ENCODE data around the gene ENPP3. TPM values are rescaled to one million over a fixed set of nuclear protein-coding genes. Genes with fewer than 3 reads are reported as not detected.

The ENPP3 gene
- total and polyA plus RNA-seq, 3 donors from 2014 or later = 1.6 to 3.3 (median 2.8) TPM

DNA sequence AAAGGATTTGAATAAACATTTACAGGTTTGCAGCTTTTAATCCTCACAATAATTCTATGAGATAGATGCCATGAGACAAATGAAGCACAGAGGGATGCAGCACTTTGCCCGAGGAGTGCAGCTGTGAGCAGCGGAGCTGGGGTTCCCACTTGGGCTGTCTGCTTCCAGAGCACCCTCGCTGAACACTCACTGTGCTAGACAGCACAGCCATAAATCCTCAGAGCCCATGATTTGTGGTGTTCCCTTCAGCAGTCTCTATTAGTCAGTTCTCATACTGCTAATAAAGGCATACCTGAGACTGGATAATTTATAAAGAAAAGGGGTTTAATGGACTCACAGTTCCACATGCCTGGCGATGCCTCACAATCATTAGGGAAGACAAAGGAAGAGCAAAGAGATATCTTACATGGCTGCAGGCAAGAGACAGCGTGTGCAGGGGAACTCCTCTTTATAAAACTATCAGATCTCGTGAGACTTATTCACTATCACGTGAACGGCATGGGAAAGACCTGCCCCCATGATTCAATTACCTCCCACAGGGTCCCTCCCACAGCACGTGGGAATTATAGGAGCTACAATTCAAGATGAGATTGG, 99.0 kb downstream of the ENPP3 start:
- no peak overlapping the region for H3K4me3 ChIP-seq
- 64 to 65% methylated on average over 9 of the region's 9 CpGs for WGBS, 2 donors
- H3K9me3 ChIP-seq = no peaks in the 10 kb centered on the region
- no peaks in the 10 kb centered on the region for H3K27me3 ChIP-seq
- TF ChIP-seq, protein P1, sequence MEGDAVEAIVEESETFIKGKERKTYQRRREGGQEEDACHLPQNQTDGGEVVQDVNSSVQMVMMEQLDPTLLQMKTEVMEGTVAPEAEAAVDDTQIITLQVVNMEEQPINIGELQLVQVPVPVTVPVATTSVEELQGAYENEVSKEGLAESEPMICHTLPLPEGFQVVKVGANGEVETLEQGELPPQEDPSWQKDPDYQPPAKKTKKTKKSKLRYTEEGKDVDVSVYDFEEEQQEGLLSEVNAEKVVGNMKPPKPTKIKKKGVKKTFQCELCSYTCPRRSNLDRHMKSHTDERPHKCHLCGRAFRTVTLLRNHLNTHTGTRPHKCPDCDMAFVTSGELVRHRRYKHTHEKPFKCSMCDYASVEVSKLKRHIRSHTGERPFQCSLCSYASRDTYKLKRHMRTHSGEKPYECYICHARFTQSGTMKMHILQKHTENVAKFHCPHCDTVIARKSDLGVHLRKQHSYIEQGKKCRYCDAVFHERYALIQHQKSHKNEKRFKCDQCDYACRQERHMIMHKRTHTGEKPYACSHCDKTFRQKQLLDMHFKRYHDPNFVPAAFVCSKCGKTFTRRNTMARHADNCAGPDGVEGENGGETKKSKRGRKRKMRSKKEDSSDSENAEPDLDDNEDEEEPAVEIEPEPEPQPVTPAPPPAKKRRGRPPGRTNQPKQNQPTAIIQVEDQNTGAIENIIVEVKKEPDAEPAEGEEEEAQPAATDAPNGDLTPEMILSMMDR (IDR thresholded peaks at IDR 0.05) = no peak
- no peak for TF ChIP-seq POLR2A (IDR thresholded peaks at IDR 0.05)
- intact Hi-C loops (cut with DNase I; ENCODE audit: low total_unique reads) = no loop called here
- H3K27ac ChIP-seq = no peak overlapping the region
- no peaks in the 10 kb centered on the region for H3K36me3 ChIP-seq (ENCODE audit: low read depth, missing control alignments)
- H3K4me1 ChIP-seq = no peaks in the 10 kb centered on the region
- DNase-seq = no peak

DNA sequence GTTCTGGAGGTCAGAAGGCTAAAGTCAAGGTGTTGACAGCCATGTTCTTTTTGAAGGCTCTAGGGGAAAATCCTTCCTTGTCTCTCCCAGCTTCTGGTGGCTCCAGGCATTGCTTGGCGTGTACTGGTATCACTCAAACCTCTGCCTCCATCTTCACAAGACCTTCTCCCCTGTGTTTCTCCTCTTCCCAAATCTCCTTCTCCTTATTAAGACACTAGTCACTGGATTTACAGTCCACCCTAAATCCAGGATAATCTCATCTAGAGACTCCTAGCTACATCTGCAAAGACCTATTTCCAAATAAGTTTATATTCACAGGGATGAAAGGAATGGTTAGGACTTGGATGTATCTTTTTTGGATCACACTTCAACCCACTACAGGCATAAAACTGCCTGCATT, 99.7 kb downstream of the ENPP3 start:
- no peaks in the 10 kb centered on the region for H3K36me3 ChIP-seq (ENCODE audit: low read depth, missing control alignments)
- 96 to 100% methylated on average over 1 of the region's 1 CpG for WGBS, 2 donors
- no peak overlapping the region for H3K4me3 ChIP-seq
- DNase-seq = no peak
- H3K4me1 ChIP-seq = no peaks in the 10 kb centered on the region
- TF ChIP-seq POLR2A (IDR thresholded peaks at IDR 0.05) = no peak
- TF ChIP-seq, protein P1 (IDR thresholded peaks at IDR 0.05) = no peak
- no peaks in the 10 kb centered on the region for H3K27me3 ChIP-seq
- intact Hi-C loops (cut with DNase I; ENCODE audit: low total_unique reads) = no loop called here
- no peak overlapping the region for H3K27ac ChIP-seq
- H3K9me3 ChIP-seq = no peaks in the 10 kb centered on the region

DNA sequence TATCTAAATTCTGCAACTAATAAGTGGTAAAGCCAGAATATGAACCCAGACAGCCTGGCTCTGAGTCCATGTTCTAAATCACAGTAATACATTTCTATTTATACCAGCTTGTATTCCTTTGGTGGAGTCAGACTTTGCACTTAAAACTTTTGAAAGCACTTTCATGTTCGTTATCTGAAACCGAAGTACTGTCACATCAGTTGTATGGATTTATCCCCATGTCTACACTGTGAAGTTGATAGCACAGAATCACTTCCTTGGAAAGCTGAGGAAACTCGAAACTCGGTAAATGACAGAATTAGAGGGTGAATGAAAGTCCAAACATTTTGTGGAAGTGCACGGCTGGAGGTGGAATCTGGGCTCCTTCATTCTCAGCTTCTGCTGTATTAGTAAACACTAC, 102.0 kb downstream of the ENPP3 start:
- H3K36me3 ChIP-seq (ENCODE audit: low read depth, missing control alignments) = no peaks in the 10 kb centered on the region
- DNase-seq = no peak
- TF ChIP-seq, protein P1 (IDR thresholded peaks at IDR 0.05) = no peak
- no peak for TF ChIP-seq POLR2A (IDR thresholded peaks at IDR 0.05)
- WGBS, 2 donors = 95 to 96% methylated on average over 5 of the region's 5 CpGs
- no peak overlapping the region for H3K4me3 ChIP-seq
- no peaks in the 10 kb centered on the region for H3K9me3 ChIP-seq
- H3K4me1 ChIP-seq = no peaks in the 10 kb centered on the region
- intact Hi-C loops (cut with DNase I; ENCODE audit: low total_unique reads) = no loop called here
- no peak overlapping the region for H3K27ac ChIP-seq
- H3K27me3 ChIP-seq = no peaks in the 10 kb centered on the region

DNA sequence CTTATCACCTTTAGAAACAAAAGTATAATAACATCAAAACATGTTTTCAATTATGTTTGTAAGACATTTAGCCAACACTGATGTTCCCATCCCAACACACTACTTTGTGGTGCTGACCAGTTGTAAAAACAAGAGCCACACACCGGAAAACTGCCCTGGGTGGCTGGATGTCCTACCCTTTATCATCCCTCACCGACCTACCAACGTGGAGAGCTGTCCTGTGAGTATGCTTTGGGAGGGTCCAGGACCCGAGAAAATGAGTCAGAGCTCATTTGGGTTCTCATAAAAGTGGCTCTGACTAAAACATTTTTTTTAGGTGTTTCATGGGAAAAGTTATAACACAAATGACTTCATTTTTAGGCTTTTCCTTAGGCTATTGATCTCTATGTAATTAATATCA, 103.1 kb downstream of the ENPP3 start:
- H3K4me3 ChIP-seq = no peak overlapping the region
- no peaks in the 10 kb centered on the region for H3K9me3 ChIP-seq
- no peak overlapping the region for H3K27ac ChIP-seq
- TF ChIP-seq, protein P1 (IDR thresholded peaks at IDR 0.05) = no peak
- no peak for TF ChIP-seq POLR2A (IDR thresholded peaks at IDR 0.05)
- DNase-seq = no peak
- no peaks in the 10 kb centered on the region for H3K36me3 ChIP-seq (ENCODE audit: low read depth, missing control alignments)
- intact Hi-C loops (cut with DNase I; ENCODE audit: low total_unique reads) = no loop called here
- no peaks in the 10 kb centered on the region for H3K27me3 ChIP-seq
- 93 to 94% methylated on average over 4 of the region's 4 CpGs for WGBS, 2 donors
- H3K4me1 ChIP-seq = no peaks in the 10 kb centered on the region

DNA sequence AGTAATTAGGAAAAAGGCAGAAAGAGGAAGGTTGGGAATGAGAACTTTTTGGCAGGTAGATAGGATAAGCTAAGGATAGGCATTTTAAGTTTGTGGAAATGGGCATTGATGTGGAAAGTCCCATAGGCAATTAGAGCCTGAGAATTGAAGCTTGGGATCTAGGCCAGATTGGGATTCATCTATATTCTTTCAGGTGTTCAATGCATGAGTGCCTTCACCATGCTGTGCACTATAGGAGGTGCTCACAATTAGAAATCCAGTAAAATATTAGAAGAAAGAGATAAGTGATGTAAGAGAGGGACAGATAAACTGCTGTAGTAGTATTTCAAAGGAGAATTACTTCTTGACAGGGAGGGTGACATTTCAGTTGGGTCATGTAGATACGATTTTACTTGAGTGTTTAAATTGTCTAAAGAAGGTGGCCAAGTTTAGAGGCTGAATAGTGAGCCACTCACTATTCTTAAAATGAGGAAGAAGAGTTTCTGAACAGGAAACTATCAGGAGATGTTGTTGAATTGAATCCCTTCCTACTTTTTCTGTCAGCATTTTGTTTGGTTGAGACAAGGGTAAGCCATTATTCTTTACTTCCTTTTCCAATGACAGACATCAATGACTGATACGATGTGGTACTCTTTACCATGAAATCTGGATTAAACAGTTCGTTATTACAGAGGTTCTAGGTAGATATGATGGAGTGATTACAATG, 104.7 kb downstream of the ENPP3 start:
- Histone ChIP-seq H3K27me3 (no peaks in the 10 kb centered on the region), H3K9me3 (no peaks in the 10 kb centered on the region), H3K4me3 (no peak overlapping the region), H3K36me3 (ENCODE audit: low read depth, missing control alignments) (no peaks in the 10 kb centered on the region), H3K4me1 (no peaks in the 10 kb centered on the region), H3K27ac (no peak overlapping the region)
- 88 to 95% methylated on average over 3 of the region's 3 CpGs for WGBS, 2 donors
- intact Hi-C loops (cut with DNase I; ENCODE audit: low total_unique reads) = no loop called here
- no peak for DNase-seq
- no peak for TF ChIP-seq POLR2A (IDR thresholded peaks at IDR 0.05)
- TF ChIP-seq, protein P1 (IDR thresholded peaks at IDR 0.05) = no peak

Data from testis (tissue), 3 donors.